T-cell (primary cell): ENCODE results near the gene KLHL30. TPM values are rescaled to one million over a fixed set of nuclear protein-coding genes. Genes with fewer than 3 reads are reported as not detected.
A peak's percentile ranks its signal among the peaks of the same experiment; 100 is the strongest.

Experiments
- ATAC-seq, 4 experiments: fragments of 200-7000 bp in 3 of 4; fragments of 150-1000 bp in 1 of 4; cut with Tn5 transposase; replicated peaks in 1 of 4; 1 replicate in 3 of 4; 2 replicates in 1 of 4; pipeline ENCODE4 v1.10.0; 2021; ENCODE audit warnings: moderate library complexity in 3 of 4, mild to moderate bottlenecking in 2 of 4, moderate number of reproducible peaks in 1 of 4
- CTCF ChIA-PET, 2 donors: fragments of 300-600 bp; sonication (Branson Sonifier 250); formaldehyde crosslinking; loops; one replicate each; lab custom pipeline; 2022; ENCODE audit warnings: antibody characterized with exemption in 2 of 2; lab: Charles Lee
- POLR2A ChIA-PET, 2 donors: fragments of 300-600 bp; sonication (Branson Sonifier 250); formaldehyde crosslinking; loops; one replicate each; lab custom pipeline; 2022; ENCODE audit warnings: antibody characterized with exemption in 2 of 2; lab: Charles Lee
- DNase-seq, 35 experiments: peaks; one replicate each; pipeline versions ENCODE4 v3.0.0 to v3.0.0-alpha.2; 2013 to 2023
- H3K27ac ChIP-seq: one replicate; pipeline ENCODE4 v1.5.1; 2013; ENCODE audit warnings: low read length
- H3K27me3 ChIP-seq, 2 experiments: replicated peaks in 1 of 2; 1 replicate in 1 of 2; 2 replicates in 1 of 2; pipeline versions ENCODE4 v1.6.1 to v1.7.0; 2013; ENCODE audit warnings: low read length in 1 of 2, mixed read lengths in 1 of 2; ENCODE audit not compliant: control insufficient read depth in 2 of 2, insufficient read depth in 2 of 2; ENCODE audit errors: extremely low read depth in 1 of 2
- H3K36me3 ChIP-seq, 2 donors: 1 replicate in 1 of 2; 2 replicates in 1 of 2; pipeline versions ENCODE4 v1.6.1 to v1.7.0; 2013; ENCODE audit warnings: low read length in 1 of 2; ENCODE audit not compliant: control insufficient read depth in 2 of 2, insufficient read depth in 1 of 2; ENCODE audit errors: extremely low read depth in 1 of 2
- H3K4me1 ChIP-seq, 2 experiments: 1 replicate in 1 of 2; 2 replicates in 1 of 2; pipeline versions ENCODE4 v1.6.1 to v1.7.0; 2013; ENCODE audit warnings: low read length in 2 of 2, mixed read lengths in 1 of 2; ENCODE audit not compliant: insufficient read depth in 2 of 2, control insufficient read depth in 1 of 2; ENCODE audit errors: extremely low read depth in 1 of 2
- H3K4me3 ChIP-seq, 2 donors: 1 replicate in 1 of 2; 2 replicates in 1 of 2; pipeline versions ENCODE4 v1.5.1 to v1.7.0; 2013; ENCODE audit warnings: mild to moderate bottlenecking in 2 of 2, low read length in 1 of 2, moderate library complexity in 1 of 2; ENCODE audit not compliant: control insufficient read depth in 1 of 2; ENCODE audit errors: extremely low read depth in 1 of 2
- H3K9me3 ChIP-seq: 2 replicates; pipeline ENCODE4 v1.7.0; 2013
- H3K27ac Mint-ChIP-seq, 2 donors: one replicate each; pipeline ENCODE4 v1.8.0; 2020 to 2021; ENCODE audit warnings: mild to moderate bottlenecking in 2 of 2, mixed read lengths in 2 of 2
- H3K27me3 Mint-ChIP-seq, 2 donors: one replicate each; pipeline ENCODE4 v1.8.0; 2021 to 2022; ENCODE audit warnings: mixed read lengths in 2 of 2
- H3K36me3 Mint-ChIP-seq: one replicate; pipeline ENCODE4 v1.8.0; 2021; ENCODE audit warnings: mixed read lengths
- H3K4me1 Mint-ChIP-seq, 3 donors: one replicate each; pipeline ENCODE4 v1.8.0; 2020 to 2022; ENCODE audit warnings: mixed read lengths in 3 of 3, mild to moderate bottlenecking in 1 of 3
- H3K4me3 Mint-ChIP-seq, 3 donors: one replicate each; pipeline ENCODE4 v1.8.0; 2020 to 2022; ENCODE audit warnings: mild to moderate bottlenecking in 3 of 3, mixed read lengths in 3 of 3, moderate library complexity in 3 of 3
- H3K9me3 Mint-ChIP-seq, 3 donors: one replicate each; pipeline ENCODE4 v1.8.0; 2020 to 2022; ENCODE audit warnings: mixed read lengths in 3 of 3
- WGBS: methylation state at CpG from one replicate; pipeline ENCODE4 v1.1.5; 2013; ENCODE audit warnings: missing lambda C conversion rate; ENCODE audit not compliant: insufficient coverage; 5-methylcytosine and 5-hydroxymethylcytosine counted together
- total RNA-seq, 35 experiments: library from RNA in 6 of 35; stranded (reverse) in 6 of 35; fragments of 120-200 nt in 1 of 35; gene quantifications; one replicate each; pipeline versions ENCODE4 v1.2.1 to v1.2.4 and lab custom pipeline; 2013 to 2026

KLHL30 gene
- total RNA-seq, 5 donors from 2014 or later (not counting 1 experiment from before 2014, with no cell fraction given): not detected

DNA sequence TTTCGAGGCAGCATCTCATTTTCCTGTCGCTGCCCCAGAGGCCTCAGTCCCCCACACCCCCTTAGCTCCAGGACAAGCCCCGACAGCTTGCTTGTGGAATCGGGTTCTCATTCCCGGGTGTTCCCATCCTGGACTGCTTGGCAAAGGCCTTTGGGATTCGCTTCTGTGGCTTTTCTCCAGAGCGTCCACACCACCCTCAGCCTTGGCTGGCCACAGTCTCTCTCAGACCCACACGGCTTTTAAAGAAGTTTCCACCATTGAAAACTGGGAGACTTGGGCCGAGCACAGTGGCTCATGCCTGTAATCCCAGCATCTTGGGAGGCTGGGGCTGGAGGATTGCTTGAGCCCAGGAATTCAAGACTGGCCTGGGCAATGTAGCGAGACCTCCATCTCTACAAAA lies 35.6 kb upstream of the KLHL30 start:
- Mint-ChIP-seq H3K9me3 (no peaks in the 10 kb centered on the region), H3K36me3 (no peaks in the 10 kb centered on the region), H3K27me3 (no peaks in the 10 kb centered on the region), H3K4me1 (peaks cover 0 to 11% (median 0%) of the 10 kb centered on the region in 3 donors), H3K27ac (no peak overlapping the region), H3K4me3 (no peak overlapping the region)
- WGBS: 84% methylated on average over 9 of the region's 10 CpGs
- Histone ChIP-seq H3K27me3 (peaks cover 0 to 9% of the 10 kb centered on the region in 2 experiments), H3K4me3 (no peak overlapping the region), H3K27ac (no peak overlapping the region), H3K4me1 (peaks cover 0 to 2% of the 10 kb centered on the region in 2 experiments), H3K9me3 (no peaks in the 10 kb centered on the region), H3K36me3 (no peaks in the 10 kb centered on the region)
- ATAC-seq (no peak), DNase-seq (peak in 1 of 35 experiments; percentile 10)
- POLR2A ChIA-PET: no interaction called here
- CTCF ChIA-PET: no interaction called here

DNA sequence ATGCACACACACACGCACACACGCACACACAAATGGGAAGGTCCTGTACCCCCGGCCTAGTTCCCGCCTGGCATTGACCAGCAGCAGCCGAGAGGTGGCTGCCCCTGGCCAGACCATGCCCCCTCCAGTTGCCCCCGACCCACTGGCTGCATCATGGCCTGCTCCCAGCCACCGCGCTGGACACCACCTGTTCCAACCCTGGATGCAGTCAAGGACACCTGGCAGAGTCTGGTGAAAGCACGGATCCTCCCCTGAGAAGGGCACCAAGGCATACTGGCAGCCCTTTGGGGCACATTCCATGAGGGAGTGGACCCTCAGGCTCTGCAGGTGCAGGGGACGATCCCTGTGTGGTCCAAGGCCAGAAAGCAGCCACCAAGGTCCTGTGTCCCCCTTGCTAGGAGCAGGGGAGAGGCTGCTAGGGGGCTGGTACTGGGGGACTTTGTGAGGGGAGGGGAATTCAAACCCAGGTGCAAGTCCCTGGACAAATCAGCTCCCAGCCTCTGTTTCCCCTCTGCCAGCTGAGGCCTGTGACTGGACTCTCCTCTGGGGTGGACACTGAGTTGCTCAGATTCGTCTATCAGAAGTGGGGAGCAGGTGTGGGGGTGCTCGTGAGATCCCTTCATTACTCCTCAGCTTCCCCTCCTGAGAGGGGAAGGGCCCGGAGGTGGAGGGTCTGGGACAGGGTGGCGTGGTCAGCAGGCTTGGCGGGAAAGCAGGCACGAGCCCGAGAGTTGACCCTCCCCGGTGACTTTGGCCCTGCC lies 34.8 kb upstream of the KLHL30 start:
- no peaks in the 10 kb centered on the region for H3K9me3 ChIP-seq
- WGBS: 83% methylated on average over 14 of the region's 18 CpGs
- ChIA-PET CTCF (no interaction called here), POLR2A (no interaction called here)
- Mint-ChIP-seq H3K27me3 (no peaks in the 10 kb centered on the region), H3K4me1 (peaks cover 0 to 16% (median 5%) of the 10 kb centered on the region in 3 donors), H3K27ac (no peak overlapping the region), H3K9me3 (no peaks in the 10 kb centered on the region), H3K36me3 (no peaks in the 10 kb centered on the region), H3K4me3 (no peak overlapping the region)
- H3K27me3 ChIP-seq: peaks cover 0 to 10% of the 10 kb centered on the region in 2 experiments
- peaks cover 2 to 4% of the 10 kb centered on the region in 2 experiments for H3K4me1 ChIP-seq
- ATAC-seq (no peak), DNase-seq (peak in 2 of 35 experiments; percentile 5 to 11)
- no peak overlapping the region for H3K27ac ChIP-seq
- H3K4me3 ChIP-seq: no peak overlapping the region
- no peaks in the 10 kb centered on the region for H3K36me3 ChIP-seq

DNA sequence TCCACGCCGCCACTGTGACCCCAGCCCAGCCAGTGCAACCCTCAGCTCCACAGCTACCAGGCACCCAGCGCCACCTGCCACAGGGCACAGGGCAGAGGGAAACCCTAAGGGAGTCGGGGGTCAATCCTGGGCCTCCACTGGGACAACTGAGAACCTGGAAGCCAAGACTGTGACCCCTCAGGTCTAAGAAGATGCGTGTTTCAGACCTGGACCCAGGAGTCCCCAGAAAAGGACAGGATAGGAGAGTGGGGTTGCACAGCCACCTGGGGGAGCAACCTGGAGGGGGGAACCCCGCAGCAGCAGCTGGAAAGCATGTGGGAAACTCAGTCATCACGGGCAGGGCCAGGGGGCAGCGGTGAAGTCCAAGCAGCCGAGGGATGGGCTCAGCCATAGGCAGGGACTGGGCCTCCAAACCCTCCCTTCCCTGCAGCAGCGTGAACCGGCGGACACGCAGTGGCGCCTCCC lies 34.2 kb upstream of the KLHL30 start:
- Mint-ChIP-seq H3K27me3 (no peaks in the 10 kb centered on the region), H3K9me3 (no peaks in the 10 kb centered on the region), H3K4me3 (no peak overlapping the region), H3K4me1 (peaks cover 1 to 17% (median 6%) of the 10 kb centered on the region in 3 donors), H3K36me3 (no peaks in the 10 kb centered on the region), H3K27ac (no peak overlapping the region)
- DNase-seq: peak in 1 of 35 experiments; percentile 6
- ATAC-seq: no peak
- Histone ChIP-seq H3K36me3 (no peaks in the 10 kb centered on the region), H3K4me3 (no peak overlapping the region), H3K27me3 (peaks cover 0 to 13% of the 10 kb centered on the region in 2 experiments), H3K9me3 (no peaks in the 10 kb centered on the region), H3K27ac (no peak overlapping the region), H3K4me1 (peaks cover 7 to 10% of the 10 kb centered on the region in 2 experiments)
- WGBS: 91% methylated on average over 11 of the region's 14 CpGs
- ChIA-PET CTCF (interaction anchor here in 1 of 2 donors (0.5 kb wide), 1 partner anchor 153 kb away, joined by 3 read pairs; no protein-coding TSS in a partner anchor), POLR2A (no interaction called here)

DNA sequence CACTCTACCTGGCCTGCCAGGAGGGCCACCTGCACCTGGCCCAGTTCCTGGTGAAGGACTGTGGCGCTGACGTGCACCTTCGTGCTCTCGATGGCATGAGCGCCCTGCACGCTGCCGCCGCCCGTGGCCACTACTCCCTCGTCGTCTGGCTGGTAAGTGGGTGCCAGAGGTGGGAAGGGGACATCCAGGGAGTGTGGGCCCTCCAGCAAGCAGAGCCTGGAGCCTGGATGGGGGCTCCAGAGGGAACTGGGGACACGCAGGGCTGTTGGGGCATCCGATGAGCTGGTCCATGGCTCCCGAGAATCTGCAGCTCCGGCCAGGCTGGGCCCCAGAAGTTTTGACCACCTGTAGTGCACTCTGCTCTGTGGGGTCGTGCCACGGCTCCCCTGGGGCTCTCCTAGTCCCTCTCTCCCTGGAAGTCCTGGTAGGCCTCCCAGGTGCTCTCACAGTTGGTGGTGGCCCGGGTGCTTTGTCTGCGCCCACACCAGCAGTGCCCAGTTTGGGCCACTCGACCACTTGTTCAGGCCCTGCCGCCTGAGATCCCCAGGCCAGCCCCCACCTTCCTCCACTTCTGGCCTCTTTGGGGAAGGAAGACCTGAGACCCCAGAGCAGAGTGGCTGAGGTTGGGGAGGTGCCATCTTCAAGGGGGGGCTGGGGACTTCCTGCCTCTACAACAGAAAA lies 33.6 kb upstream of the KLHL30 start:
- POLR2A ChIA-PET: no interaction called here
- Mint-ChIP-seq H3K4me3 (no peak overlapping the region), H3K4me1 (peaks cover 5 to 19% (median 12%) of the 10 kb centered on the region in 3 donors), H3K27me3 (no peaks in the 10 kb centered on the region), H3K27ac (no peak overlapping the region), H3K36me3 (no peaks in the 10 kb centered on the region), H3K9me3 (no peaks in the 10 kb centered on the region)
- Histone ChIP-seq H3K9me3 (no peaks in the 10 kb centered on the region), H3K4me3 (no peak overlapping the region), H3K4me1 (peaks cover 7 to 10% of the 10 kb centered on the region in 2 experiments), H3K36me3 (no peaks in the 10 kb centered on the region), H3K27ac (no peak overlapping the region), H3K27me3 (peaks cover 0 to 13% of the 10 kb centered on the region in 2 experiments)
- ATAC-seq (no peak), DNase-seq (peak in 1 of 35 experiments; percentile 16)
- 94% methylated on average over 17 of the region's 21 CpGs for WGBS
- CTCF ChIA-PET: interaction anchor here in 1 of 2 donors (0.5 kb wide), 1 partner anchor 153 kb away, joined by 3 read pairs; no protein-coding TSS in a partner anchor

DNA sequence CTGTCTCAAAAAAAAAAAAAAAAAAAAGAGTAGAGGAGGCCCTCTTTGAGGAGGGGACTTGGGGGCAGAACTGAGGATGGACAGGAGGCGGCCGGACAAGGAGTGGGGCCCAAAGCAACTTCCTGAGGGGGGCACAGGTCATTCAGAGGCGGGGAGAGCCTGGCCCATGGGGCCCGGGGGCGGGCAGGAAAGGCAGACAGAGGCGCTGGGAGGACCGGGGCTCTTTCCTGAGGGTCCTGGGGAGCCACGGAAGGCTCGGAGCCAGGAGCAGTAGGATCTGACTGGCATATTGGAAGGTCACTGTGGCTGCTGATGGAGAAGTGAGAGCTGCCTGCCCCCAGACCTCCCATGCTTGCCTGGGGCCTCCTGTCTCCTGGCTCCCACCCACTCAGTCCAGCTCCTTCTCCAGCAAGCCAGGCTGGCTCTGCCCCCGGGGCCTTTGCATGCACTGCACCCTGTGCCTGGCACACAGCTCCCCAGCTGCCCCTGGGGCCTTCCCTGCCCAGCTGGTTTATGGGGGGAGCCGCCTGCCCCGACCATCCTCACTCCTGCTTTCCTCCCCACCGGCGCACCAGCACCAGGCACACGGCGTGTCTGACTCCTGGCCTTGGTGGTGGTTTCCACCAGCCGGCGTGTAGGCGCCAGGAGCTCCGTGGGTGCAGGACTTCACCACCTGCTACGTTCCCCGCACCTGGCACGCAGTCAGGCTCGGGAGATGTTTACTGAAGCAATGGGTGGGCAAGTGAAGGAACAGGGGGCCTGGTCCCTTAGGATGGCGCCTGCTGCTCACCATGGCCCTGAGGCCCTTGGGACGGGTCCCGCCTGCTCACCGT lies 32.7 kb upstream of the KLHL30 start:
- ATAC-seq: no peak
- no peaks in the 10 kb centered on the region for H3K9me3 ChIP-seq
- H3K4me1 Mint-ChIP-seq: peaks cover 5 to 19% (median 12%) of the 10 kb centered on the region in 3 donors
- H3K36me3 Mint-ChIP-seq: no peaks in the 10 kb centered on the region
- WGBS: 79% methylated on average over 21 of the region's 28 CpGs
- peaks cover 0 to 13% of the 10 kb centered on the region in 2 experiments for H3K27me3 ChIP-seq
- no peak overlapping the region for H3K27ac ChIP-seq
- no peaks in the 10 kb centered on the region for H3K9me3 Mint-ChIP-seq
- H3K27ac Mint-ChIP-seq: no peak overlapping the region
- DNase-seq: no peak
- H3K27me3 Mint-ChIP-seq: no peaks in the 10 kb centered on the region
- no peak overlapping the region for H3K4me3 ChIP-seq
- ChIA-PET POLR2A (no interaction called here), CTCF (no interaction called here)
- no peak overlapping the region for H3K4me3 Mint-ChIP-seq
- peaks cover 7 to 10% of the 10 kb centered on the region in 2 experiments for H3K4me1 ChIP-seq
- no peaks in the 10 kb centered on the region for H3K36me3 ChIP-seq

DNA sequence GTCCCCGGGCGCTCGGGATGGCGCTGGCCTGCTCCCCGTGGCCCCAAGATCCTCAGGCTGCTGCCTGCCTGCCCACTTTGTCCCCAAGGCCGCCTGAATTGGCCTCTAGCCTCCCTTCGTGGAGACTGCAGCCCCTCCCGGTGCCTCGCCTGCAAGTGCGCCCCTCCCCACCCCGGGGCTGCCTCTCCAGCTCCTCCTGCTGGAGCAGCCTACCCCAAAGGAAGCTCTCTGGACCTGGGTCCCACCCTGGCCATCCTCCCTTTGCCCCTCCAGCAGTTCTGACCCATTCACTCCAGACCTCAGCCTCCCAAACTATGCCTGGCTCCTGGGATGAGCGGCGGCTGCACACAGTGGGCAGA lies 32.1 kb upstream of the KLHL30 start:
- no peak for DNase-seq
- POLR2A ChIA-PET: no interaction called here

More for the DNA sequence above, 32.1 kb upstream of the KLHL30 start:
- Mint-ChIP-seq H3K27ac (no peak overlapping the region), H3K36me3 (no peaks in the 10 kb centered on the region), H3K4me3 (no peak overlapping the region), H3K4me1 (peaks cover 5 to 19% (median 12%) of the 10 kb centered on the region in 3 donors), H3K9me3 (peaks cover 0 to under 1% (median 0%) of the 10 kb centered on the region in 3 donors), H3K27me3 (no peaks in the 10 kb centered on the region)
- 82% methylated on average over 11 of the region's 13 CpGs for WGBS
- H3K27ac ChIP-seq: no peak overlapping the region
- no peak for ATAC-seq
- no peak overlapping the region for H3K4me3 ChIP-seq
- H3K36me3 ChIP-seq: no peaks in the 10 kb centered on the region
- H3K27me3 ChIP-seq: peaks cover 0 to 13% of the 10 kb centered on the region in 2 experiments
- H3K9me3 ChIP-seq: no peaks in the 10 kb centered on the region
- H3K4me1 ChIP-seq: peaks cover 7 to 10% of the 10 kb centered on the region in 2 experiments
- CTCF ChIA-PET: no interaction called here
